GM10248 (cell line): ENCODE data around the gene ACOX3.

Experiments
- CTCF ChIA-PET: fragments of 300-600 bp; sonication (Branson Sonifier 250); formaldehyde crosslinking; extraction: SDS; loops from one replicate; lab custom pipeline; 2021; ENCODE audit warnings: antibody characterized with exemption; lab: Yijun Ruan, JAX
- POLR2A ChIA-PET: fragments of 350-650 bp; sonication (Branson Sonifier 250); formaldehyde crosslinking; extraction: SDS; loops from one replicate; lab custom pipeline; 2020; ENCODE audit warnings: antibody characterized with exemption; lab: Yijun Ruan, JAX
- DNase-seq: peaks from one replicate; pipeline ENCODE4 v3.0.0; 2012; ENCODE audit errors: extremely low spot score
- CTCF ChIP-seq: IDR thresholded peaks from 2 replicates; pipeline ENCODE4 v1.5.1; 2012; ENCODE audit warnings: mild to moderate bottlenecking, low read depth; ENCODE audit errors: extremely low read depth, missing control alignments, control extremely low read depth

ACOX3 gene

GRCh38 chr4:8331575-8331955 is 109.0 kb downstream of the ACOX3 start:
- no peak for DNase-seq
- CTCF ChIA-PET, result no interaction called here
- POLR2A ChIA-PET, result interaction anchor here (0.6 kb wide), 1 partner anchor 15 kb away, joined by 11 read pairs; no protein-coding TSS in a partner anchor
- no peak for TF ChIP-seq CTCF

- POLR2A ChIA-PET, result interaction anchor here (0.6 kb wide), 1 partner anchor 15 kb away, joined by 11 read pairs; no protein-coding TSS in a partner anchor
- DNase-seq, result no peak
- TF ChIP-seq CTCF, result no peak
- CTCF ChIA-PET, result interaction anchor here (1.0 to 1.1 kb wide), 2 partner anchors 13 to 72 kb away, joined by 3 to 4 read pairs; no protein-coding TSS in a partner anchor
Observed at GRCh38 chr4:8330821-8331574, 109.5 kb downstream of the ACOX3 start.

- CTCF ChIA-PET, result interaction anchor here (1.0 to 1.1 kb wide), 2 partner anchors 14 to 73 kb away, joined by 3 to 4 read pairs; no protein-coding TSS in a partner anchor
- no peak for TF ChIP-seq CTCF
- DNase-seq, result no peak
- POLR2A ChIA-PET, result no interaction called here
Observed at GRCh38 chr4:8329859-8330761, 110.4 kb downstream of the ACOX3 start.

- ChIA-PET POLR2A (no interaction called here), CTCF (interaction anchor here (0.7 kb wide), 1 partner anchor 73 kb away, joined by 3 read pairs; no protein-coding TSS in a partner anchor)
- DNase-seq, result no peak
- TF ChIP-seq CTCF, result no peak
Observed at GRCh38 chr4:8329560-8329858, 111.0 kb downstream of the ACOX3 start.

GRCh38 chr4:8328866-8329559 is 111.5 kb downstream of the ACOX3 start:
- TF ChIP-seq CTCF, result no peak
- no peak for DNase-seq
- ChIA-PET CTCF (interaction anchor here (0.7 kb wide), 1 partner anchor 74 kb away, joined by 3 read pairs; no protein-coding TSS in a partner anchor), POLR2A (no interaction called here)

- ChIA-PET POLR2A (no interaction called here), CTCF (no interaction called here)
- TF ChIP-seq CTCF, result no peak
- no peak for DNase-seq
Observed at GRCh38 chr4:8328456-8328855, 112.1 kb downstream of the ACOX3 start.
